IPS DF 19.7 (cell line): ENCODE measurements around the gene IGF2R.

ENCODE experiments used
- DNase-seq: peaks from one replicate; pipeline ENCODE4 v3.0.0-alpha.2; 2013; ENCODE audit warnings: low read depth, low spot score

IGF2R gene

GRCh38 chr6:159973951-159974350 lies 5.1 kb downstream of the IGF2R start:
- no peak for DNase-seq

GRCh38 chr6:159974932-159975331 lies 6.0 kb downstream of the IGF2R start:
- DNase-seq, result no peak

GRCh38 chr6:159976686-159977254 lies 7.9 kb downstream of the IGF2R start:
- DNase-seq, result no peak

GRCh38 chr6:159977255-159977903 lies 8.5 kb downstream of the IGF2R start:
- no peak for DNase-seq

GRCh38 chr6:159977904-159978268 lies 9.0 kb downstream of the IGF2R start:
- DNase-seq, result no peak

- no peak for DNase-seq
These were observed 9.6 kb downstream of the IGF2R start for GRCh38 chr6:159978291-159979135.

- DNase-seq, result no peak
These were observed 10.4 kb downstream of the IGF2R start for GRCh38 chr6:159979136-159979874.

- DNase-seq, result no peak
These were observed 11.6 kb downstream of the IGF2R start for GRCh38 chr6:159980474-159980873.

GRCh38 chr6:159981071-159981402 lies 12.2 kb downstream of the IGF2R start:
- DNase-seq, result no peak

- no peak for DNase-seq
These were observed 12.7 kb downstream of the IGF2R start for GRCh38 chr6:159981403-159982245.

- DNase-seq, result no peak
These were observed 14.0 kb downstream of the IGF2R start for GRCh38 chr6:159982731-159983506.

GRCh38 chr6:159983641-159984080 lies 14.8 kb downstream of the IGF2R start:
- DNase-seq, result no peak

GRCh38 chr6:159984268-159984786 lies 15.4 kb downstream of the IGF2R start:
- no peak for DNase-seq

GRCh38 chr6:159985296-159985945 lies 16.5 kb downstream of the IGF2R start:
- no peak for DNase-seq

GRCh38 chr6:159988983-159989454 lies 20.1 kb downstream of the IGF2R start:
- DNase-seq, result no peak

GRCh38 chr6:159989492-159990480 lies 20.9 kb downstream of the IGF2R start:
- DNase-seq, result no peak

GRCh38 chr6:159992366-159992765 lies 23.5 kb downstream of the IGF2R start:
- no peak for DNase-seq

- DNase-seq, result no peak
These were observed 26.5 kb downstream of the IGF2R start for GRCh38 chr6:159995405-159995804.
